GM12878 (cell line): ENCODE data around the gene COL19A1.

Experiments used
- EP300 ChIP-seq, 2 experiments: fragments of 150-350 bp in 1 of 2; IDR thresholded peaks; 2 replicates each; pipeline ENCODE4 v1.6.1; 2011 to 2012; ENCODE audit warnings: low read depth in 2 of 2, low read length in 2 of 2, borderline replicate concordance in 1 of 2, improper control_type of control experiment in 1 of 2, inconsistent platforms in 1 of 2; ENCODE audit not compliant: control insufficient read depth in 1 of 2
- EZH2 ChIP-seq: IDR thresholded peaks from 2 replicates; pipeline ENCODE4 v1.6.1; 2012; ENCODE audit warnings: low read depth, mild to moderate bottlenecking, control low read depth, inconsistent platforms, low read length, borderline replicate concordance; ENCODE audit not compliant: control insufficient read depth
- MAX ChIP-seq: IDR thresholded peaks from 2 replicates; pipeline ENCODE4 v1.6.1; 2012; ENCODE audit warnings: low read depth, low read length, improper control_type of control experiment

DNA sequence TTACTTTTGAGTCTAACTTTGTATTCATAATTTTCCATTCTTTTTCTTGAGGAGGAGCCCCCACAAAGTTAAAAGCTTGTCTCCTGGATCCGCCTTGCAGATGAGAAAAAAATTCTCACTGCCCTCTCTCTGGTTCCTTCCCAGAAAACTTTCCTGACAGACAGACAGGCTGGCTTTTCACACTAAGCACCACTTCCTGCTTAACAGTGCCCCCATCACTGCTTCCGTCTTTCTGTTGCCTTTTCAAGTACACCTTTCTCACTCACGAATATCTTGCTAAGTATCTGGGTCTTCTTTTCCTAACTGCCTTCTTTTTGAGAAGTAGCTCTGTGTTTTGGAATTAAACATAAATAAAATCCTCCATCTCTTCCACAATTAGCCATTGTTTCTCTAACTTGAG is 49.8 kb upstream of the COL19A1 start:
- TF ChIP-seq MAX (no peak), EZH2 (no peak), EP300 (IDR thresholded peaks at IDR 0.05; ENCODE audit: borderline replicate concordance in 1 of 2, control insufficient read depth in 1 of 2, low read depth in 2 of 2, low read length in 2 of 2) (no peak)
